Glomerular visceral epithelial cell (primary cell): ENCODE data around the gene BAIAP2.

Experiments
- DNase-seq: peaks from one replicate; pipeline ENCODE4 v3.0.0-alpha.2; 2016; ENCODE audit errors: extremely low spot score

The BAIAP2 gene

GRCh38 chr17:81034779-81035520, at the start of gene BAIAP2:
Gene BAIAP2 (plus strand): TSS chr17:81035151. CDS start chr17:81035255, 104 bp downstream.
- DNase-seq: peak; percentile 98

- DNase-seq: no peak
Measured at GRCh38 chr17:80986046-80986445, 48.9 kb upstream of the BAIAP2 start.

GRCh38 chr17:80986816-80987475, 48.0 kb upstream of the BAIAP2 start:
- no peak for DNase-seq

- no peak for DNase-seq
Measured at GRCh38 chr17:80987941-80988461, 47.0 kb upstream of the BAIAP2 start.

GRCh38 chr17:80989586-80989913, 45.4 kb upstream of the BAIAP2 start:
- DNase-seq: no peak

- DNase-seq: no peak
Measured at GRCh38 chr17:80990921-80991644, 43.9 kb upstream of the BAIAP2 start.

- peak; percentile 74 for DNase-seq
Measured at GRCh38 chr17:80991645-80992076, 43.3 kb upstream of the BAIAP2 start, which contains the start of gene CHMP6. Gene CHMP6 (plus strand): TSS chr17:80991841. CDS start chr17:80991919, 78 bp downstream.

- peak; percentile 32 for DNase-seq
Measured at GRCh38 chr17:80992077-80992947, 42.6 kb upstream of the BAIAP2 start.

- no peak for DNase-seq
Measured at GRCh38 chr17:80992948-80993624, 41.9 kb upstream of the BAIAP2 start.

- no peak for DNase-seq
Measured at GRCh38 chr17:80995131-80995530, 39.8 kb upstream of the BAIAP2 start.

GRCh38 chr17:80996422-80997305, 38.3 kb upstream of the BAIAP2 start:
- no peak for DNase-seq

GRCh38 chr17:80997424-80998117, 37.4 kb upstream of the BAIAP2 start:
- DNase-seq: peak; percentile 62

- no peak for DNase-seq
Measured at GRCh38 chr17:80998118-80998747, 36.7 kb upstream of the BAIAP2 start.

- DNase-seq: no peak
Measured at GRCh38 chr17:80998748-80999535, 36.0 kb upstream of the BAIAP2 start.

GRCh38 chr17:80999536-81000333, 35.2 kb upstream of the BAIAP2 start:
- no peak for DNase-seq

- DNase-seq: no peak
Measured at GRCh38 chr17:81000334-81000630, 34.7 kb upstream of the BAIAP2 start.

- no peak for DNase-seq
Measured at GRCh38 chr17:81000631-81001357, 34.2 kb upstream of the BAIAP2 start.
